AG08395 (cell line): ENCODE data around the gene HMSD.

Source experiments
- DNase-seq: peaks from one replicate; pipeline ENCODE4 v3.0.0; 2012; ENCODE audit warnings: mixed read lengths, low spot score

The HMSD gene

GRCh38 chr18:63994783-63995399 is 45.8 kb downstream of the HMSD start:
- peak; percentile 84 for DNase-seq

GRCh38 chr18:63997041-63997440 is 47.9 kb downstream of the HMSD start:
- DNase-seq = no peak

GRCh38 chr18:63997606-63998005 is 48.5 kb downstream of the HMSD start:
- no peak for DNase-seq

- no peak for DNase-seq
Measured at GRCh38 chr18:63999871-64000270, 50.8 kb downstream of the HMSD start.

GRCh38 chr18:64002581-64002980 is 53.5 kb downstream of the HMSD start:
- no peak for DNase-seq

- DNase-seq = no peak
Measured at GRCh38 chr18:64009305-64009704, 60.2 kb downstream of the HMSD start.
